ENCODE measurements around the gene LAT. TPM values are rescaled to one million over a fixed set of nuclear protein-coding genes. Genes with fewer than 3 reads are reported as not detected.
"Not testable (repeated sequence)": the region's sequence is repeated elsewhere in the genome, so short reads cannot be mapped to it uniquely, and the experiment has no call there.

The LAT gene
- total RNA-seq, 3 donors from 2014 or later: 241 to 262 (median 259) TPM

DNA sequence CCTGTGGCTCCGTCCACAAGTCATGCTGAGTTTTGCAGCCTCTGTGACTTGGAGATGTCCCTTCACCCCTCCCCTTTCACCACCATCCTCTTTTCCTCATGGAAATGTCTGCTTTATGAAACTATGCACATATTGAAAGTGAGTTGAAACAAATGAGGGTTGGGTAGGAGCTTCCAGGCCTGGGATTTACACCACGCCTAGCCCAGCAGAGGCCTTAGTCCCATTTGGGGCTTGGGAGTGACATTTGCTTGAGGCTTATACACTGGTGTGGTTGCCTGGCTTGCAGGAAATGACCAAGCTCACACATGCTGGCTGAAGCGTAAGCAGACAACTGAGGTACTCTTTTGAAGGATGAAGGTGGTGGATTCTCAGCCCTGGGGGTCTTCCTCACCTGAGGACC lies 20.8 kb upstream of the LAT start:
- H3K9me3 Mint-ChIP-seq: no peaks in the 10 kb centered on the region
- no peak for ATAC-seq
- DNase-seq: no peak
- H3K4me1 Mint-ChIP-seq (ENCODE audit: low read depth): no peaks in the 10 kb centered on the region
- no peaks in the 10 kb centered on the region for H3K27me3 Mint-ChIP-seq (ENCODE audit: low read depth)
- peaks cover 35% of the 10 kb centered on the region for H3K36me3 Mint-ChIP-seq (ENCODE audit: insufficient read depth)
- H3K4me3 Mint-ChIP-seq: no peak overlapping the region

DNA sequence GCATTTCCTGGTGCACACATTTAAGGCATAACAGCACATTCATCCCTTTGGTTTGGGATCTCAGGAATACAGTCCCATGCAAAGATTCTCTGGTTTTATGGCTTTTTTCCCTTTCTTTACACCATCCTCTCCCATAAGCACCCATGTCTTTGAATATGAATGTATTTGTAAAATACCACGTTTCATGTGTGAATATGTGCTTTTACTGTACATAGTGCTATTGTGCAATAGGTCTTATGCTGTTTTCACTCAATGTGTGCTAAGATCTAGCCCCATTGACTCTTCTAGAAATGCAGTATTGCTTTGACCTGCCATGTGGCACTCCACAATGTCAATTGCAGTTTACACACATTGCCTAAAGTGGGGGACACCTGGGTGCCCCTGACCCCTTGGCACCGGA lies 20.4 kb upstream of the LAT start:
- Mint-ChIP-seq H3K36me3 (ENCODE audit: insufficient read depth) (peaks cover 32% of the 10 kb centered on the region), H3K9me3 (no peaks in the 10 kb centered on the region), H3K27me3 (ENCODE audit: low read depth) (no peaks in the 10 kb centered on the region), H3K4me1 (ENCODE audit: low read depth) (no peaks in the 10 kb centered on the region), H3K4me3 (no peak overlapping the region)
- ATAC-seq: no peak
- no peak for DNase-seq

DNA sequence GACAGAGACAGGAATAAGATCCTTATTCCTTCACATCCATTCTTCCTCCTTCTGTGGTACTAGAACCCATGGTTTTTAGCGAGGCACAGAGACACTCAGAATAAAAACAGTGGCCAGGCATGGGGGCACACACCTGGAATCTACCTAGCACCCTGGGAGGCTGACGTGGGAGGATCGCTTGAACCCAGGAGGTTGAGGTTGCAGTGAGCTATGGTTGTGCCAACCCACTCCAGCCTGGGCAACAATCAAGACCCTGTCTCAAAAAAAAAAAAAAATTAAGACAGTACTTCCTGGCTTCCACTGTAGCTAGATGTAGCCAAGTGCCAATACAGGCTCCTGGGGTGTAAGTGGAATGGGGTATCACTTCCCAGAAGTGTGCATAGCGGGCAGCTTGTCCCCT lies 17.7 kb upstream of the LAT start:
- H3K4me3 Mint-ChIP-seq: no peak overlapping the region
- H3K36me3 Mint-ChIP-seq (ENCODE audit: insufficient read depth): peaks cover 22% of the 10 kb centered on the region
- H3K9me3 Mint-ChIP-seq: no peaks in the 10 kb centered on the region
- H3K4me1 Mint-ChIP-seq (ENCODE audit: low read depth): no peaks in the 10 kb centered on the region
- H3K27me3 Mint-ChIP-seq (ENCODE audit: low read depth): no peaks in the 10 kb centered on the region
- DNase-seq (no peak), ATAC-seq (no peak)

DNA sequence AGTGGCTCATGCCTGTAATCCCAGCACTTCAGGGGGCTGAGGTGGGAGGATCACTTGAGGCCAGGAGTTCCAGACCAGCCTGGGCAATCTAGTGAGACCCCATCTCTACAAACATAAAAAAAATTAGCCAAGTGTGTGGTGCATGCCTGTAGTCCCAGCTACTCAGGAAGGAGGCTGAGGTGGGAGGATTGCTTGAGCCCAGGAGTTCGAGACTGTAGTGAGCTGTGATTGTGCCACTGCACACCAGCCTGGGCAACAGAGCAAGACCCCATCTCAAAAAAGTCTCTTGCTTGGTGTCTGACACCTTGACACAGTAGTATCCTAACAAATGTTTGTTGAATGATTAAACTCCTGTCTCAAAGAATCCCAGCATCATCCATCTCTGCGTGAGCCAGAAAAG lies 15.2 kb upstream of the LAT start:
- not testable (repeated sequence) for H3K27me3 Mint-ChIP-seq (ENCODE audit: low read depth)

DNA sequence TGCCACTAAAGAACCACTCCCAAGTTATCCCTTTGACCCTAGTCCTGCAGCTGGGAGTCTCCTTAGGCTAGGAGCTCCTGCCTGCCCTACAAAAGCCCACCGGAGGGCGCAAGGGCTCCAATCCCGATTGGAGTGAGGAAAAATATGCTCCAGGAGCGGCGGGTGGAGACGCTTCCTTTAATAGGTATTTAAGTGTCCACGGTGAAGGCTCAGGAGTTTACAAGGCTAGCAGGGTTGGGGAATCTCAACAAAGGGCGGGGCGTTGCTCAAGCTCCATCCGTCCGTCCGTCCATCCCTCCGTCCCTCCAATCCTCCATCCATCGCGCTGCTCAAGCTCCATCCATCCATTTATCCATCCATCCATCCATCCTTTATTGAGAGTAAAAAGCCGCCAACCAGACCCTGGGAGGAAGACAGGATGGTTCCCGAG lies 10.8 kb upstream of the LAT start:
- Mint-ChIP-seq H3K9me3 (no peaks in the 10 kb centered on the region), H3K4me3 (peak overlapping the region; percentile 97), H3K27me3 (ENCODE audit: low read depth) (no peaks in the 10 kb centered on the region), H3K4me1 (ENCODE audit: low read depth) (peaks cover 28% of the 10 kb centered on the region), H3K36me3 (ENCODE audit: insufficient read depth) (peaks cover 13% of the 10 kb centered on the region)
- peak; percentile 21 to 27 for ATAC-seq
- DNase-seq: no peak

More for the DNA sequence above, 15.2 kb upstream of the LAT start:
- DNase-seq; H3K9me3 Mint-ChIP-seq; H3K4me3 Mint-ChIP-seq; H3K36me3 Mint-ChIP-seq (ENCODE audit: insufficient read depth); H3K4me1 Mint-ChIP-seq (ENCODE audit: low read depth); ATAC-seq: not testable (repeated sequence)

DNA sequence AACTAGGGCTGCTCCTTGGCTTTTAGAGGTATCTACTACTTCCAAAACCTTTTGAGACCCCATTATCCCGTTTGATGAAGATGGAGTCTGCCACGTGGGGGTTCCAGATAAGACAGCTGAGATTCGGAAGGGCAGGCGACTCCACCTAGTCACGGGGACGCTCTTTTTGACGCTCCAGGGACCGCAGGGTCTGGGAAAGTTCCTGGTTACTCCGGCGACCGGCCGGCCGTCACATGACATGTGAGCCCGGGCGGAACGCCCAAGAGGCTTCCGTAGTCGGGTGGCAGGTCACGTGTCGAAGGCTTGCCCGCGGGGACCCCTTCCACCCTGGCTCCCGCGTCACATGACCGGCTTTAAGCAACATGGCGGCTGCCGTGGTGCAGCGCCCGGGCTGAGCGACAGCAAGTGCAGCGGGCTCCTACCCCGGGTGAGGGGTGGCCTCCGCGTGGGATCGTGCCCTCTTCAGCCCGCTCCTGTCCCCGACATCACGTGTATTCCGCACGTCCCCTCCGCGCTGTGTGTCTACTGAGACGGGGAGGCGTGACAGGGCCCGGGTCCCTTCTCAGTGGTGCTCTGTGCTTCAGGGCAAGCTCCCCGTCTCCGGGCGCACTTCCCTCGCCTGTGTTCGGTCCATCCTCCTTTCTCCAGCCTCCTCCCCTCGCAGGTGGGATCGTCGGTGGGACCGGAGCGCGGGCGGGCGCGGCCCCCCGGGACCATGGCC lies 10.3 kb upstream of the LAT start, which contains the start of gene SPNS1:
Gene SPNS1 (plus strand): TSS at position 342 of the 721 bp plus-strand sequence. CDS start 374 bp downstream, at position 716.
- H3K4me3 Mint-ChIP-seq: peak within 1 kb of the TSS; percentile 97
- H3K4me1 Mint-ChIP-seq (ENCODE audit: low read depth): peaks cover 28% of the 10 kb centered on the region
- ATAC-seq (peak; percentile 93 to 95), DNase-seq (peak; percentile 88)
- no peaks in the 10 kb centered on the region for H3K9me3 Mint-ChIP-seq
- H3K36me3 Mint-ChIP-seq (ENCODE audit: insufficient read depth): peaks cover 13% of the 10 kb centered on the region
- no peaks in the 10 kb centered on the region for H3K27me3 Mint-ChIP-seq (ENCODE audit: low read depth)

DNA sequence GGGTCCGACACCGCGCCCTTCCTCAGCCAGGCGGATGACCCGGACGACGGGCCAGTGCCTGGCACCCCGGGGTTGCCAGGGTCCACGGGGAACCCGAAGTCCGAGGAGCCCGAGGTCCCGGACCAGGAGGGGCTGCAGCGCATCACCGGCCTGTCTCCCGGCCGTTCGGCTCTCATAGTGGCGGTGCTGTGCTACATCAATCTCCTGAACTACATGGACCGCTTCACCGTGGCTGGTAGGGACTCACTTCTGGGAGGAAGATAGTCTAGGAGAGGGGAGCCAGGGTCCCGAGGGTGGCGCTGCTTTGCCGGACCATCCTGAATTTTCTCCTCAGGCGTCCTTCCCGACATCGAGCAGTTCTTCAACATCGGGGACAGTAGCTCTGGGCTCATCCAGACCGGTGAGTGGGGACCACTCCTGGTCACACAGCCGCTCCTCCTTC lies 9.7 kb upstream of the LAT start:
- H3K9me3 Mint-ChIP-seq: no peaks in the 10 kb centered on the region
- no peak for DNase-seq
- peaks cover 28% of the 10 kb centered on the region for H3K4me1 Mint-ChIP-seq (ENCODE audit: low read depth)
- ATAC-seq: peak; percentile 8
- no peaks in the 10 kb centered on the region for H3K27me3 Mint-ChIP-seq (ENCODE audit: low read depth)
- H3K36me3 Mint-ChIP-seq (ENCODE audit: insufficient read depth): peaks cover 13% of the 10 kb centered on the region
- H3K4me3 Mint-ChIP-seq: peak overlapping the region; percentile 97

DNA sequence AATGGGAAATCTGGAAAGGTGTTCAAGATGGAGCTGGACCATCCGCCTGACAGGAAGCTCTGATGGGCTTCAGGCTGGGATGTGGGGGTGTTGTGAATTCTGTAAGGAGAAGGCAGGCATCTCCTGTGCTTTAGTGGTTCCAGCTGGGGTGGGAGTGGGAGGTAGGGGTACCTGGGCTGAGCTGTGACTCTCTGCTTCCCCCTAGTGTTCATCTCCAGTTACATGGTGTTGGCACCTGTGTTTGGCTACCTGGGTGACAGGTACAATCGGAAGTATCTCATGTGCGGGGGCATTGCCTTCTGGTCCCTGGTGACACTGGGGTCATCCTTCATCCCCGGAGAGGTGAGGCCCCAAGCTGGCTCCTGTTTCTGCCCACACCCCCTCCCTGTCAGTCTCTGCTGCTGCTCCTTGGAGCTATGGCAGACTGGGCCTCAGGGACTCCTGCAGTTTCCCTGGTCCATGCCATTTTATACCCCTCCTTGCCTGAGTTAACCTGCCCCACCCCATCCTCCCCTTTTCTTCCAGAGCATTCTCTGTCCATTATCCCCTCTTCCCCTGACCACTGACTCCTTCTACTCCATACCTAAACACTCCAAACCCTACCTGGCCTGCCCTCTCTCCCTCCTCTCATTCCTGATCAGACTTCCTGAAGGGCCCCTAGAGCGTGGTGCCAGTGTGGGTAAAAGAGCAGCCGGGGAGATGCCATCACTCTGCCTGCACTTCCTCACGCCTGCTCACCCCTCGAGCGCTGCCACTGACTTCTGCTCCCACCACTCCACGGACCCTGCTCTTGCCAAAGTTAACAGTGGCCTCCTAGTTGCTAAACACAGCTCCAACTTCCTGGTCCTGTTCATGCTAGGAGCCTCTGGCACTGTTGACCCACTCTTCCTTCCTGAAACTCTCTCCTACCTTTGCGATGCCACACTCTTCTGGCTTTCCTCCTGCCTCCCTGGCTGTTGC lies 6.9 kb upstream of the LAT start:
- peaks cover 28% of the 10 kb centered on the region for H3K36me3 Mint-ChIP-seq (ENCODE audit: insufficient read depth)

DNA sequence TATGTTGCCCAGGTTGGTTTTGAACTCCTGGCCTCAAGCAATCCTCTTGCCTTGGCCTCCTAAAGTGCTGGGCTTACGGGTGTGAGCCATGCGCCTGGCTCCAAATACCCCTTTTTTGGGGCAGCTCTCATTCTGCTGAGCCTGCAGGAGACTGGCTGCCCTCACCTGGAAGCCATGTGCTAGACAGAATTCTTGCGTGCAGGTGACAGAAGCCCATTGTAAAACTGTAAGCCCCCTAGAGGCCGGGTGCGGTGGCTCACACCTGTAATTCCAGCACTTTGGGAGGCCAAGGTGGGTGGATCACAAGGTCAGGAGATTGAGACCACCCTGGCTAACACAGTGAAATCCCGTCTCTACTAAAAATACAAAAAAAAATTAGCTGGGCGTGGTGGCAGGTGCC lies 4.5 kb upstream of the LAT start:
- H3K4me3 Mint-ChIP-seq; ATAC-seq; DNase-seq; H3K27me3 Mint-ChIP-seq (ENCODE audit: low read depth); H3K9me3 Mint-ChIP-seq: not testable (repeated sequence)
- peaks cover 41% of the 10 kb centered on the region for H3K36me3 Mint-ChIP-seq (ENCODE audit: insufficient read depth)
- peaks cover 42% of the 10 kb centered on the region for H3K4me1 Mint-ChIP-seq (ENCODE audit: low read depth)

More for the DNA sequence above, 6.9 kb upstream of the LAT start:
- no peak for DNase-seq
- peak overlapping the region; percentile 60 for H3K4me3 Mint-ChIP-seq
- peaks cover 30% of the 10 kb centered on the region for H3K4me1 Mint-ChIP-seq (ENCODE audit: low read depth)
- no peaks in the 10 kb centered on the region for H3K9me3 Mint-ChIP-seq
- ATAC-seq: no peak
- no peaks in the 10 kb centered on the region for H3K27me3 Mint-ChIP-seq (ENCODE audit: low read depth)

DNA sequence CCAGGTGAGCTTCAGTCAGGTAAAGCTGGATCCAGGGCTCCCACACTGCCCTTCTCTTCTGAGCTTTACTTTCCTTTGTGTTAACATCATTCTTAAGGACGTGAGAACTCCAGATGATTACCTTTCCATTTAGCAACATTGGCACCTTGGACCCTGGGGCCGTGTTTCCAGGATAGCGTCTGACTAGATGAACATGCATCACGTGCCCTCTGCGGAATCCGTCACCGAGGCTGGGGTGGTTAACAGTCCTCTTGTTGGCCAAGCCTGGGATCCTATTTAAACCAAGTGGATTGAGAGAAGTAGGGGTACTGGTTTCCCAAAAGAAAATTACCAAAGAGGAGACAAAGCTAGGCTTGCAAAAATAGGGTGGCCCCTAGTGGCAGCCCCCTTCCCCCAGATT lies 3.9 kb upstream of the LAT start:
- Mint-ChIP-seq H3K4me3 (no peak overlapping the region), H3K27me3 (ENCODE audit: low read depth) (no peaks in the 10 kb centered on the region), H3K4me1 (ENCODE audit: low read depth) (peaks cover 36% of the 10 kb centered on the region)

DNA sequence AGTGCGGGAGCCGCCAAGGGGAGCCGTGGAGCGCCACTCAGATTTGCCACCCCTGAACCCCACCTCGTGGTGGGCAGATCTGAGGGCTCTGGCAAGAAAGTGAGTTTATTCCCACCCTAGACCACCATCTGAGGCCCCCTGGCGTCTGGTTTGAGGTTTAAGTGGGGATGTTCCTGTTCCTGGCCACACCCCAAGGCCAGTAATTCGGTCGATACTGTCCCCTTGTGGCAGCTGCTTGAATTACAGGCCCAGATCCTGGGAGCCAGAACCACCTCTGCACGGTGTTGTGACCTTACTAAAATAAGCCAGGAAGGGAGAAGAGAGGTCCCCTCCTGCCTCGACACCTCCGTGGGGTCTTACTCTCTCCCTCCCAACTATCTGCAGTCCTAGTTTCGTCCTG lies 3.3 kb upstream of the LAT start:
- no peak for ATAC-seq
- H3K36me3 Mint-ChIP-seq (ENCODE audit: insufficient read depth): peaks cover 38% of the 10 kb centered on the region
- H3K27me3 Mint-ChIP-seq (ENCODE audit: low read depth): no peaks in the 10 kb centered on the region
- no peaks in the 10 kb centered on the region for H3K9me3 Mint-ChIP-seq
- no peak for DNase-seq
- H3K4me3 Mint-ChIP-seq: no peak overlapping the region
- peaks cover 30% of the 10 kb centered on the region for H3K4me1 Mint-ChIP-seq (ENCODE audit: low read depth)

More for the DNA sequence above, 3.9 kb upstream of the LAT start:
- DNase-seq: no peak
- peaks cover 38% of the 10 kb centered on the region for H3K36me3 Mint-ChIP-seq (ENCODE audit: insufficient read depth)
- no peak for ATAC-seq
- no peaks in the 10 kb centered on the region for H3K9me3 Mint-ChIP-seq

DNA sequence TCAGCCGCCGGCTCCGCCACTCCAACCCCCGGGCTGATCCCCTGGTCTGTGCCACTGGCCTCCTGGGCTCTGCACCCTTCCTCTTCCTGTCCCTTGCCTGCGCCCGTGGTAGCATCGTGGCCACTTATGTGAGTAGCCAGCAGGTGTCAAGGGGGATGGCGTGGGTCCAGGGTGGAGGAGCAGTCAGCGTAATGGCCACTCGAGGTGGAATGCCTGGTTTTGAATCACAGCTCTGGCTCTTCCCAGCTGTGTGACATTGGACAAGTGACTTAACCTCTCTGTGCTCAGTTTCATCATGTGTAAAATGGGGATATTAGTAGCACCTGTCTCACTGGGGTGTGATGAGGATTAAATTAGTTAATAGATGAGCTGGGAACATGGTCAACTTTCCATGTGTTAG lies 2.4 kb upstream of the LAT start:
- Mint-ChIP-seq H3K36me3 (ENCODE audit: insufficient read depth) (peaks cover 43% of the 10 kb centered on the region), H3K4me3 (no peak overlapping the region), H3K4me1 (ENCODE audit: low read depth) (peaks cover 32% of the 10 kb centered on the region)

DNA sequence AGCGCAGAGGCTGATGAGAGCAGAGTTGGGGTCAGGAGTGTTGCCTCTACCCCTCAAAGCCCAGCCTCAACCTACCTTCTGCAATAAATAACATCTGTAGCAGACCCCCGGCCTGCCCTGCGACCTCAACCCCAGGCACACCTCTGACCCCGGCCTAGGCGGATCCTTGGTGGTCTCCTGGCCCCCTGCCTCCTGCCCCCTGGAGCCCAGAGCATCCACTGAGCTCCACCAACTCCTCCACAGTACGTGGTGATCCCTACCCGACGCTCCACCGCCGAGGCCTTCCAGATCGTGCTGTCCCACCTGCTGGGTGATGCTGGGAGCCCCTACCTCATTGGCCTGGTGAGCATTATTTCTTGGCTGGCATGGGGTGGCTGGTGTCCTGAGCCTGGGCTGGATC lies 1.9 kb upstream of the LAT start:
- peaks cover 7% of the 10 kb centered on the region for H3K9me3 Mint-ChIP-seq
- no peak overlapping the region for H3K4me3 Mint-ChIP-seq
- ATAC-seq (no peak), DNase-seq (no peak)
- peaks cover 48% of the 10 kb centered on the region for H3K36me3 Mint-ChIP-seq (ENCODE audit: insufficient read depth)
- peaks cover 33% of the 10 kb centered on the region for H3K4me1 Mint-ChIP-seq (ENCODE audit: low read depth)
- H3K27me3 Mint-ChIP-seq (ENCODE audit: low read depth): no peaks in the 10 kb centered on the region

More for the DNA sequence above, 2.4 kb upstream of the LAT start:
- ATAC-seq (no peak), DNase-seq (no peak)
- Mint-ChIP-seq H3K27me3 (ENCODE audit: low read depth) (no peaks in the 10 kb centered on the region), H3K9me3 (peaks cover 5% of the 10 kb centered on the region)

DNA sequence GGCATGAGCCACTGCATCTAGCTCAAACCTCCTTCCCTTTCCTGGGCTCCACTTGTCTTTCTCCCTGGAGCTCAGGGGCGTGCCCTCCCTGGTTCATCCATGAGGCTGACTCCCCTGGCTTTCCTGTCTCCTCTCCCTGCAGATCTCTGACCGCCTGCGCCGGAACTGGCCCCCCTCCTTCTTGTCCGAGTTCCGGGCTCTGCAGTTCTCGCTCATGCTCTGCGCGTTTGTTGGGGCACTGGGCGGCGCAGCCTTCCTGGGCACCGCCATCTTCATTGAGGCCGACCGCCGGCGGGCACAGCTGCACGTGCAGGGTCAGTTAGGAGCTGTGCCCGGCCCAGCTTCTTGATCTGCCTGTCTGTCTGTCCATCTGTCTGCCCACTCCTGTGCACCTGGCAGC lies 1.2 kb upstream of the LAT start:
- Mint-ChIP-seq H3K36me3 (ENCODE audit: insufficient read depth) (peaks cover 44% of the 10 kb centered on the region), H3K4me3 (peak overlapping the region; percentile 71), H3K4me1 (ENCODE audit: low read depth) (peaks cover 33% of the 10 kb centered on the region), H3K9me3 (peaks cover 7% of the 10 kb centered on the region), H3K27me3 (ENCODE audit: low read depth) (no peaks in the 10 kb centered on the region)
- no peak for DNase-seq
- ATAC-seq: no peak
